Stomach smooth muscle (tissue), 2 donors: ENCODE data around the gene CDH16.
A peak's percentile ranks its signal among the peaks of the same experiment; 100 is the strongest.
"Not testable (repeated sequence)": the region's sequence is repeated elsewhere in the genome, so short reads cannot be mapped to it uniquely, and the experiment has no call there.

Experiments used
- H3K27ac ChIP-seq: one replicate; pipeline ENCODE4 v1.7.0; 2013; ENCODE audit warnings: mild to moderate bottlenecking, low read length, inconsistent platforms
- H3K27me3 ChIP-seq, 2 donors: one replicate each; pipeline ENCODE4 v1.7.0; 2013; ENCODE audit warnings: low read length in 2 of 2; ENCODE audit not compliant: insufficient read depth in 2 of 2, control insufficient read depth in 1 of 2
- H3K36me3 ChIP-seq, 2 donors: one replicate each; pipeline ENCODE4 v1.7.0; 2013; ENCODE audit warnings: low read length in 2 of 2; ENCODE audit not compliant: control insufficient read depth in 2 of 2, insufficient read depth in 2 of 2
- H3K4me1 ChIP-seq: one replicate; pipeline ENCODE4 v1.7.0; 2013; ENCODE audit warnings: low read length; ENCODE audit not compliant: control insufficient read depth, insufficient read depth
- H3K4me3 ChIP-seq, 2 donors: one replicate each; pipeline ENCODE4 v1.7.0; 2013; ENCODE audit warnings: low read length in 2 of 2
- H3K9ac ChIP-seq, 2 donors: one replicate each; pipeline ENCODE4 v1.7.0; 2013; ENCODE audit warnings: low read length in 2 of 2, mild to moderate bottlenecking in 1 of 2
- H3K9me3 ChIP-seq, 2 donors: one replicate each; pipeline ENCODE4 v1.7.0; 2013; ENCODE audit warnings: low read length in 2 of 2; ENCODE audit not compliant: control insufficient read depth in 2 of 2
- donor health status: healthy.
- donor health status: Pancreatic carcinoma.

The CDH16 gene

DNA sequence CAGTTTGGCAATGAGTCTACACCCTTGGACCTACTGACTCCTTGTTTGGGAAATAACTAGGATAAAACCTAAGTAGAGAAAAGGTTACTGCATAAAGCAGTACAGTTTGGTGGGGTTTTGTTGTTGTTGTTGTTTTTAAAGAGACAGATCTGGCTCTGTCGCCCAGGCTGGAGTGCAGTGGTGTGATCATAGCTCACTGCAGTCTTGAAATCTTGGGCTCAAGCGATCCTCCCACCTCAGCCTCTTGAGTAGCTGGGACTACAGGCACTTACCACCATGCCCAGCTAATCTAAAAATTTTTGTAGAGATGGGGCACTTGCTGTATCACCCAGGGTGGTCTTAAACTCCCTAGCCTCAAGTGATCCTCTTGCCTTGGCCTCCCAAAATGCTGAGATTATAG lies 37.1 kb downstream of the CDH16 start:
- no peak overlapping the region for H3K9ac ChIP-seq
- no peaks in the 10 kb centered on the region for H3K9me3 ChIP-seq
- H3K36me3 ChIP-seq = peaks cover 13 to 15% of the 10 kb centered on the region in 2 donors
- peak overlapping the region in 1 of 2 donors; percentile 91 for H3K4me3 ChIP-seq
- no peak overlapping the region for H3K27ac ChIP-seq
- peaks cover 14% of the 10 kb centered on the region for H3K4me1 ChIP-seq
- no peaks in the 10 kb centered on the region for H3K27me3 ChIP-seq

GRCh38 chr16:66881014-66881417 lies 37.7 kb downstream of the CDH16 start:
- Histone ChIP-seq H3K4me3 (peak overlapping the region; percentile 82 to 91), H3K4me1 (peaks cover 14% of the 10 kb centered on the region), H3K27ac (no peak overlapping the region), H3K9me3 (no peaks in the 10 kb centered on the region), H3K36me3 (peaks cover 13% of the 10 kb centered on the region in 2 donors), H3K9ac (peak overlapping the region; percentile 75 to 81), H3K27me3 (no peaks in the 10 kb centered on the region)

DNA sequence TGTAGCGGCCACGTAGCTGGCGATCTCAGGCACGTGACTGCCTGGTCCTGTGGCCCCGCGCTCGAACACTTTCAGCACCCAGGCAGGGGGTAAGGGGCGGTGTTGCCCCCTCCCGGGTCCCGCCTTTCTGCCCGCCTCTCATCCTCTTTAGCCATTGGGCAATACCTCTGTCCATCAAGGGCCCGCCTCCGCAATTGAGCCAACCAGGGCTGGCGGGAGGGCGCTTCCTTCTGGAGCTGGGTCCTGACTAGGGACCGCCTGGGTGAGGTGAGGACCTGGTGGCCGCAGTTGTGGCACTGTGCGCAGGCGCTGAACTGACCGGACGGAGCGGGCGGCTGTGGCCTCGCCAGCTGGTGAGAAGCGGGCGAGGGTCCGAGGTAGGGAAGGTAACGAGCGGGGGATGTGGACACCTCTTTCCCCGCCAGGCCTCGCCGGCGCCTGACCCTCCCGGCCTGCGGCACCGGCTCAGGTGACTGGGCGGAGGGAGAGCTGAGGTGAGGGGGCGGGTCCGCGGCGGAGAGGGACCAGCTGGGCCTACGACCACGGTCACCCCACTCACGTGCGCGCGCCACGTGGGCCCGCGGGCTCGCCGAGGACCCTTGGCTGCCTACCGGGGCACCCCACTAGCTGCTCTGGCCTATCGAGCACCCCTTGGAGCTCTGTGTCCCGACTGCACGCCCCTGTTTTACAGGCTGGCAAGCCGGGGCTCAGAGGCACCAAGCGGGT lies 38.2 kb downstream of the CDH16 start, which contains the start of gene PDP2:
Gene PDP2 (plus strand): TSS at position 228 of the 726 bp plus-strand sequence. CDS start 3,770 bp downstream, outside the sequence.
- H3K4me1 ChIP-seq = peaks cover 14% of the 10 kb centered on the region
- no peaks in the 10 kb centered on the region for H3K9me3 ChIP-seq
- H3K9ac ChIP-seq = peak within 1 kb of the TSS; percentile 75 to 81
- H3K36me3 ChIP-seq = peaks cover 9 to 10% of the 10 kb centered on the region in 2 donors
- H3K27me3 ChIP-seq = no peaks in the 10 kb centered on the region
- H3K4me3 ChIP-seq = peak within 1 kb of the TSS; percentile 82 to 91
- peak within 1 kb of the TSS; percentile 18 for H3K27ac ChIP-seq

- no peak overlapping the region for H3K27ac ChIP-seq
Measured at GRCh38 chr16:66878067-66878466, 40.6 kb downstream of the CDH16 start.

DNA sequence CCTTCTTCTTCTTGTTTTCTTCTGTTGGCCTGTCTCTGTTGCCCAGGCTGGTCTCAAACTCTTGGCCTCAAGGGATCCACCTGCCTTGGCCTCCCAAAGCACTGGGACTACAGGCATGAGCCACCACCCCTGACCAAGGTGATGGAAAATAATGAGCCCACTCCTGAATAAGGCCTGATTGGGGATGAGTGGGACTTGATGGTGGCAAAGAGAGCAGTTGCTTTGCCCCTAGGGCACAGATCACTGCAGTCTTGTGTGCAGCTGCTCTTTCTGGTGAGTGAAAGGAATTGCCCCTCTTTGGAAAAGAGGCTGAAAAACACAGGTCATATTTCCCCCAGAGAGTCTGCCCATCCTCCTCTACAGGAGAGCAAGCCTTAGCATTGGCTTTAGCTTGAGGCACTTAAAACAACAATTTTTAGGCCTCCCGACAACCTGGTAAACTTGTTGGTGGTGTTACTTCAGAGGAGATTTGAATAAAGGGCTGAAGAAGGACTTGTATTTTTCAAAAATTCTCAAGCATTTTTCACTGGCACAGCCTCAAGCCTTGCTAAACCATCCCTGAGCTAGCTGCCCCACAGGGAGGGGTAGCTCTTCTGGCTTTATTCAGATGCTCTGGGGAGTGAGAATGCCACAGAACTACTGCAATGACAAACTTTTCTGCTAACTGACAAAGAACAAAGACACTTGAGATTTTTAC lies 44.5 kb downstream of the CDH16 start:
- H3K9me3 ChIP-seq = no peaks in the 10 kb centered on the region
- H3K27ac ChIP-seq = no peak overlapping the region
- H3K36me3 ChIP-seq = no peaks in the 10 kb centered on the region
- peaks cover 6% of the 10 kb centered on the region for H3K4me1 ChIP-seq
- no peak overlapping the region for H3K9ac ChIP-seq
- H3K27me3 ChIP-seq = peaks cover 0 to 2% of the 10 kb centered on the region in 2 donors
- H3K4me3 ChIP-seq = no peak overlapping the region

More at GRCh38 chr16:66878067-66878466, 40.6 kb downstream of the CDH16 start:
- Histone ChIP-seq H3K4me1 (peaks cover 16% of the 10 kb centered on the region), H3K4me3 (no peak overlapping the region), H3K27me3 (no peaks in the 10 kb centered on the region), H3K9ac (no peak overlapping the region), H3K9me3 (no peaks in the 10 kb centered on the region), H3K36me3 (no peaks in the 10 kb centered on the region)

DNA sequence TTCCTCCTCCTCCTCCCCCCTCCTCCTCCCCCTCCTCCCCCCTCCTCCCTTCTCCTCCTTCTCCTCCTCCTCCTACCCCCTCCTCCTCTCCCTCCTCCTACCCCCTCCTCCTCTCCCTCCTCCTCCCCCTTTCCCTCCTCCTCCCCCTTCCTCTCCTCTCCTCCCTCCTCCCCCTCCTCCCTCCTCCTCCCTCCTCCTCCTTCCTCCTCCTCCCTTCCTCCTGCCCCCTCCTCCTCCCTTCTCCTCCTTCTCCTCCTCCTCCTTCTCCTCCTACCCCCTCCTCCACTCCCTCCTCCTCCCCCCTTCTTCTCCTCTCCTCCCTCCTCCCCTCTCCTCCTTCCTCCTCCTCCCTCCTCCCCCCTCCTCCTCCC lies 45.0 kb downstream of the CDH16 start:
- Histone ChIP-seq H3K36me3 (no peaks in the 10 kb centered on the region), H3K27me3 (peaks cover 0 to 2% of the 10 kb centered on the region in 2 donors), H3K4me1 (peaks cover 6% of the 10 kb centered on the region), H3K9me3 (no peaks in the 10 kb centered on the region), H3K4me3 (no peak overlapping the region), H3K9ac (no peak overlapping the region), H3K27ac (no peak overlapping the region)

DNA sequence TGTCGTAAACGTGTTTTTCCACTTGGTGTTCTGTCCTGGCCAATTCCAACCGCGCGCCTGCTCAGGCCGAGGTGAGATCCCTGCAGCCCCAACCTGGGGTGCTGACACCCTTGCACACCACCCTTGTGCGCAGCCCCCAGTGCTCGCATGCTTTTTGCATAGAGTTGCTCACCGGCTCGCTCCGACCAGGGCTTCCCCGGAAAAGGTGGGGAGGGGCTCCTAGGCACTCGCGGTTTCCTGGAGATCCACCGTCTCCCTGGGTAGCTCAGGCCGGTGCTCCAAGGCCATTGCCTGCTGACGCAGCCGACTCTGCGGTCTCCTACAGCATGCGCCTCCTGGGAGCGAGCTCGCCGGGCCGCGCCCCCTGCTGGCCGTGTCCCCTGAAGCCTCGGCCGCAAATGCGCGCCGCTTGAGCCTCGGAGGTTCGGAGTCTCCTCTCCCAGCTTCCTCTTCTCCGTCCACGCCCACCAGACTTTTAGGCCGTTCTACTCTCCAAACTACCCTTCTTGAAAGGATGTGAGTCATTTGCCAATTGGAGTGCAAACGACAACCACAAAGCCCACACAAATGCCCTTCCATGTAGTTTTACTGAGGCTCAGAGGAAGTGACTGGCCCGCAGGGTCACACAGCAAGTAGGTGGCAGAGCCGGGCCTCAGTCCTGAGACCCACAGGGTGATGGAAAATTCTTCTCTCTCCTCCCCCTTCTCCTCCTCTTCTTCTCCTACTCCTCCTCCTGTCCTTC lies 45.6 kb downstream of the CDH16 start:
- H3K36me3 ChIP-seq = no peaks in the 10 kb centered on the region
- no peaks in the 10 kb centered on the region for H3K9me3 ChIP-seq
- H3K4me3 ChIP-seq = peak overlapping the region; percentile 45 to 72
- H3K27ac ChIP-seq = no peak overlapping the region
- H3K4me1 ChIP-seq = peaks cover 6% of the 10 kb centered on the region
- peaks cover 0 to 2% of the 10 kb centered on the region in 2 donors for H3K27me3 ChIP-seq
- peak overlapping the region; percentile 36 to 64 for H3K9ac ChIP-seq

GRCh38 chr16:66872559-66872942 lies 46.1 kb downstream of the CDH16 start:
- H3K27ac ChIP-seq = no peak overlapping the region
- peaks cover 6% of the 10 kb centered on the region for H3K4me1 ChIP-seq
- peak overlapping the region; percentile 29 to 36 for H3K9ac ChIP-seq
- no peaks in the 10 kb centered on the region for H3K9me3 ChIP-seq
- peaks cover 0 to 2% of the 10 kb centered on the region in 2 donors for H3K27me3 ChIP-seq
- H3K4me3 ChIP-seq = peak overlapping the region; percentile 45 to 72
- H3K36me3 ChIP-seq = no peaks in the 10 kb centered on the region

- no peak overlapping the region for H3K27ac ChIP-seq
- H3K4me1 ChIP-seq = peaks cover 6% of the 10 kb centered on the region
- no peak overlapping the region for H3K4me3 ChIP-seq
- H3K9ac ChIP-seq = no peak overlapping the region
- H3K27me3 ChIP-seq = peaks cover 0 to 2% of the 10 kb centered on the region in 2 donors
- no peaks in the 10 kb centered on the region for H3K36me3 ChIP-seq
- no peaks in the 10 kb centered on the region for H3K9me3 ChIP-seq
Measured at GRCh38 chr16:66871840-66872239, 46.8 kb downstream of the CDH16 start.

DNA sequence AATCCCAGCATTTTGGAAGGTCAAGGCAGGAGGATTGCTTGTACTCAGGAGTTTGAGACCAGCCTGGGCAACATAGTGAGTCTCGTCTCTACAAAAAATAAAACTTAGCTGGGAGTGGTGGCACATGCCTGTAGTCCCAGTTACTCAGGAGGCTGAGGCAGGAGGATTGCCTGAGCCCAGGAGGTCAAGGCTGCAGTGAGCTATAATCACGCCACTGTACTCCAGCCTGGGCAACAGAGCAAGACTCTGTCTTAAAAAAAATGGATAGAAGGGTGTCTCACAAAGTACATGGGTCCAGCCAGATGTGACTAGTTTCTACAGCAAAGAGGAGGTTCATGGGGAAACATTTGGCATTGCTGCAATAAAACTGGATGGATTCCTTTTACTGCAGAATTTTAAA lies 47.3 kb downstream of the CDH16 start:
- H3K9ac ChIP-seq, H3K9me3 ChIP-seq, H3K27ac ChIP-seq, H3K36me3 ChIP-seq, H3K4me3 ChIP-seq, H3K4me1 ChIP-seq, H3K27me3 ChIP-seq: not testable (repeated sequence)
